Mesothelial cell of epicardium (in vitro differentiated cells): Measurements from ENCODE around the gene SUN1. TPM values are rescaled to one million over a fixed set of nuclear protein-coding genes. Genes with fewer than 3 reads are reported as not detected.

ENCODE experiments used
- total RNA-seq: library from RNA; stranded (reverse); gene quantifications from 3 replicates; pipeline ENCODE4 v1.2.1, GENCODE V29; 2021

The SUN1 gene
- total RNA-seq, 1 donor from 2014 or later, result 201 TPM

Other genes with a start within 250 kb of the SUN1 start
- gene DNAAF5, start 105.8 kb upstream of the SUN1 start, total RNA-seq, result 33.9 to 39.0 TPM (median 36.9 TPM) in 3 replicates
- gene PRKAR1B, start 105.2 kb upstream of the SUN1 start, total RNA-seq, result 48.0 to 53.7 TPM (median 50.6 TPM) in 3 replicates
- 67.9 to 77.6 TPM (median 72.2 TPM) in 3 replicates for gene GET4, start 44.1 kb downstream of the SUN1 start, total RNA-seq
- 2.9 to 5.3 TPM (median 4.0 TPM) in 3 replicates for gene ADAP1, start 122.2 kb downstream of the SUN1 start, total RNA-seq
- 19.2 to 22.0 TPM (median 20.2 TPM) in 3 replicates for gene COX19, start 143.1 kb downstream of the SUN1 start, total RNA-seq
- 5.6 to 6.2 TPM (median 5.8 TPM) in 3 replicates for gene CYP2W1, start 150.7 kb downstream of the SUN1 start, total RNA-seq
- gene GPR146, start 212.1 kb downstream of the SUN1 start, total RNA-seq, result 1.0 to 1.6 TPM (median 1.0 TPM) in 3 replicates